Measurements from ENCODE around the gene APAF1. TPM values are rescaled to one million over a fixed set of nuclear protein-coding genes. Genes with fewer than 3 reads are reported as not detected.
"Not testable (repeated sequence)": the region's sequence is repeated elsewhere in the genome, so short reads cannot be mapped to it uniquely, and the experiment has no call there.

The APAF1 gene, protein sequence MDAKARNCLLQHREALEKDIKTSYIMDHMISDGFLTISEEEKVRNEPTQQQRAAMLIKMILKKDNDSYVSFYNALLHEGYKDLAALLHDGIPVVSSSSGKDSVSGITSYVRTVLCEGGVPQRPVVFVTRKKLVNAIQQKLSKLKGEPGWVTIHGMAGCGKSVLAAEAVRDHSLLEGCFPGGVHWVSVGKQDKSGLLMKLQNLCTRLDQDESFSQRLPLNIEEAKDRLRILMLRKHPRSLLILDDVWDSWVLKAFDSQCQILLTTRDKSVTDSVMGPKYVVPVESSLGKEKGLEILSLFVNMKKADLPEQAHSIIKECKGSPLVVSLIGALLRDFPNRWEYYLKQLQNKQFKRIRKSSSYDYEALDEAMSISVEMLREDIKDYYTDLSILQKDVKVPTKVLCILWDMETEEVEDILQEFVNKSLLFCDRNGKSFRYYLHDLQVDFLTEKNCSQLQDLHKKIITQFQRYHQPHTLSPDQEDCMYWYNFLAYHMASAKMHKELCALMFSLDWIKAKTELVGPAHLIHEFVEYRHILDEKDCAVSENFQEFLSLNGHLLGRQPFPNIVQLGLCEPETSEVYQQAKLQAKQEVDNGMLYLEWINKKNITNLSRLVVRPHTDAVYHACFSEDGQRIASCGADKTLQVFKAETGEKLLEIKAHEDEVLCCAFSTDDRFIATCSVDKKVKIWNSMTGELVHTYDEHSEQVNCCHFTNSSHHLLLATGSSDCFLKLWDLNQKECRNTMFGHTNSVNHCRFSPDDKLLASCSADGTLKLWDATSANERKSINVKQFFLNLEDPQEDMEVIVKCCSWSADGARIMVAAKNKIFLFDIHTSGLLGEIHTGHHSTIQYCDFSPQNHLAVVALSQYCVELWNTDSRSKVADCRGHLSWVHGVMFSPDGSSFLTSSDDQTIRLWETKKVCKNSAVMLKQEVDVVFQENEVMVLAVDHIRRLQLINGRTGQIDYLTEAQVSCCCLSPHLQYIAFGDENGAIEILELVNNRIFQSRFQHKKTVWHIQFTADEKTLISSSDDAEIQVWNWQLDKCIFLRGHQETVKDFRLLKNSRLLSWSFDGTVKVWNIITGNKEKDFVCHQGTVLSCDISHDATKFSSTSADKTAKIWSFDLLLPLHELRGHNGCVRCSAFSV (N-terminal part only)
- total RNA-seq (2014; rRNA removed; shearing (Covaris generic); ENCODE audit: low replicate concordance): 19.3 and 24.2 TPM in 2 replicates

DNA sequence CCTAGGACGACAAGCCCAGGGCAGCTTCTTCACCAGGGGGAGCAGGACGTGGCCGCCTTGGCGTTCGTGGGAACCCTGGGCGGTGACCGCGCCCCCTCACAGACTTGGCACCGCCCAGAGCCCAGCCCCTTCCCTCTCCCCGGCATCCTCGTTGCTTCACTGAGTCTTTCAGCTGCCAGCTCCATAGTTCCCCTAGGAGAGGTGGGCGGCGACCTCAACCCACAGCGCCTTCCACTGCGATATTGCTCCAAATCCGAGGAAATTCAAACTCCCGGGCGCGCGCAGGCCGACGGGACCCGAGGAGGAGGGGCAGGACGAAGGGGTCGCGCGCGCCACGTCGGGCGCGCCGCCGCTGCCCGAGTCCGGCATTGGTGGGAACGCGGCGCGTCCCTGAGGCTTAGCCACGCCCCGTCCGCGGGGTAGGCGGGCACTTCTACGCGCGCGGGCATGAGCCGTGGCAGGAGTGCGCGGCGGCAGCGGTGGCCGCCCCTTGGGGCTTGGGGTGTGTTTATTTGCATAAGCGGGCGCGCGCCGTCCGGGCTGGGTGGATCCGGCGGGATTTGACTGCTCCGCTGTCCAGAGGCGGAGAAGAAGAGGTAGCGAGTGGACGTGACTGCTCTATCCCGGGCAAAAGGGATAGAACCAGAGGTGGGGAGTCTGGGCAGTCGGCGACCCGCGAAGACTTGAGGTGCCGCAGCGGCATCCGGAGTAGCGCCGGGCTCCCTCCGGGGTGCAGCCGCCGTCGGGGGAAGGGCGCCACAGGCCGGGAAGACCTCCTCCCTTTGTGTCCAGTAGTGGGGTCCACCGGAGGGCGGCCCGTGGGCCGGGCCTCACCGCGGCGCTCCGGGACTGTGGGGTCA lies at the start of gene APAF1, which contains the start of gene IKBIP:
Gene APAF1 (plus strand): TSS at position 579 of the 860 bp plus-strand sequence. CDS start 3,070 bp downstream, outside the sequence.
Gene IKBIP (minus strand): TSS at position 77 of the 860 bp plus-strand sequence. CDS start 87 bp downstream, outside the sequence.
- DNase-seq: peak; percentile 97
- Histone ChIP-seq H3K27me3 (no peaks in the 10 kb centered on the region), H3K9me3 (no peaks in the 10 kb centered on the region), H3K36me3 (peaks cover 28% of the 10 kb centered on the region), H3K4me3 (peak within 1 kb of the TSS; percentile 76)

DNA sequence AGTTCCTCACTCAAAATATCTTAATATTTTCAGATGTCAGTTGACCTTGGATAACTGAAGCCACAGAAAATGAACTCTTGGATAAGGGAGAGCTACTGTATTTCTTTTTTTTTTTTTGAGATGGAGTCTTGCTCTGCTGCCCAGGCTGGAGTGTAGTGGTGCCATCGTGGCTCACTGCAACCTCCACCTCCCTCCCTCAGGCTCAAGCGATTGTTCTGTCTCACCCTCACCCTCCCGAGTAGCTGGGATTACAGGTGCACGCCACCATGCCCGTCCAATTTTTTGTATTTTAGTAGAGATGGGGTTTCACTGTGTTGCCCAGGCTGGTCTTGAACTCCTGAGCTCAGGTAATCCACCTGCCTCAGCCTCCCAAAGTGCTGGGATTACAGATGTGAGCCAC lies 47.8 kb upstream of the APAF1 start:
- not testable (repeated sequence) for H3K4me3 ChIP-seq, H3K9me3 ChIP-seq, H3K27me3 ChIP-seq, DNase-seq
- peaks cover 85% of the 10 kb centered on the region for H3K36me3 ChIP-seq

DNA sequence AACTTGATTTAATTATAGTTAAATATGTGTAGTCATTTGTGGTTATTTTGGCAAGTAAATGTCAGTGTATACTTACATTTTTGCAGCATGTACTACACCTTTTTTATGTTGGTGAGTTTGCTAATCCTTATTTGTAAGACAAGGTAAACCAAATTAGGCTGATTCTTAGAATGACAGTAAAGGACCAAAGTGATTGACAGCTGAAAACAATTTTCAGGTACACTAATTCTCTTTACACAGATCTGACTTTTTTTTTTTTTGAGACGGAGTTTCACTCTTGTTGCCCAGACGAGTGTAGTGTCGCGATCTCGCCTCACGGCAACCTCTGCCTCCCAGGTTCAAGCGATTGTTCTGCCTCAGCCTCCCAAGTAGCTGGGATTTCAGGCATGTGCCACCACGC lies 43.2 kb upstream of the APAF1 start:
- Histone ChIP-seq H3K9me3 (no peaks in the 10 kb centered on the region), H3K27me3 (no peaks in the 10 kb centered on the region), H3K36me3 (peaks cover 73% of the 10 kb centered on the region), H3K4me3 (no peak overlapping the region)
- DNase-seq: no peak

DNA sequence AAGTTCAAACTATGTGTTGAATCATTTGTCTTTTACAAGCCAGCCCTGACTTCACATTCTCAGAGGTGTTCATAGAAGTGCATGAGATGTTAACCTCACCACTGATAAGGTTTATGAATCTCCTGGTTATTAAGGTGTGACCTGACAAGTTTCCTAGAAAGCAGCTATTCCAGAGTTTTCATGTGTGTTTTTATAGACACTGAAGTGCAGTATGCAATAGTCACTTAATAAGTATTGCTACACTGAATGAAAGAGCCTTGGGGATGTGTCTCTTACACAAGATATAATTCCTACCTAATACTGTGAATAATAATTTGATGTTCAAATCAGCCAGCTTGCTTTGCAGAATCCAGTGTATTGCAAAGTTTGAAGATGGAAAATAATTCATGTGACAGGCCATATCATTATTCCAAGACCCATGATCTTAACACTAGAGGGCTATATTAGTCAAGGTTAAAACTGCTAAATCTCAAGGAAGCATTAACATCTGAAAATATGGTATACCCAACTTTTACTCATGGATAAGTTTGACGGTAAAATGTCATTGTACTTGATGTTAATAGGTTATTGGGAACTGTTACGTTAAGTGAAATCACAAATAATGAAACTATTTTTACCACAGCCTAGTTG lies 38.6 kb upstream of the APAF1 start:
- H3K4me3 ChIP-seq: no peak overlapping the region
- no peaks in the 10 kb centered on the region for H3K9me3 ChIP-seq
- no peak for DNase-seq
- H3K27me3 ChIP-seq: no peaks in the 10 kb centered on the region
- H3K36me3 ChIP-seq: peaks cover 30% of the 10 kb centered on the region

DNA sequence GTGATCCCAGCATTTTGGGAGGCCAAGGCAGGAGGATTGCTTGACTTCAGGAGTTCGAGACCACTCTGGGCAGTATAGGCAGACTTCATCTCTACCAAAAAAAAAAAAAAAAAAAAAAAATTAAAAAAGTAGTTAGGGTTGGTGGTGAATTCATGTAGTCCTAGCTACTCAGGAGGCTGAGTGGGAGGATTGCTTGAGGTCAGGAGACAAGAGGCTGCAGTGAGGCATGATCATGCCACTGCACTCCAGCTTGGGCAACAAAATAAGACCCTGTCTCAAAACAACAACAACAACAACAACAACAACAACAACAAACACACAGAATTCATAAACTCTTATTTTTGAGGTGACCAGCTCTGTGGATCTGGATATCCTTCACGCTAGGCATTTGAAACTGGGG lies 34.5 kb upstream of the APAF1 start:
- Histone ChIP-seq H3K9me3 (no peaks in the 10 kb centered on the region), H3K4me3 (no peak overlapping the region), H3K27me3 (no peaks in the 10 kb centered on the region), H3K36me3 (peaks cover 5% of the 10 kb centered on the region; the same call in 1 of the 2 replicates)
- no peak for DNase-seq

DNA sequence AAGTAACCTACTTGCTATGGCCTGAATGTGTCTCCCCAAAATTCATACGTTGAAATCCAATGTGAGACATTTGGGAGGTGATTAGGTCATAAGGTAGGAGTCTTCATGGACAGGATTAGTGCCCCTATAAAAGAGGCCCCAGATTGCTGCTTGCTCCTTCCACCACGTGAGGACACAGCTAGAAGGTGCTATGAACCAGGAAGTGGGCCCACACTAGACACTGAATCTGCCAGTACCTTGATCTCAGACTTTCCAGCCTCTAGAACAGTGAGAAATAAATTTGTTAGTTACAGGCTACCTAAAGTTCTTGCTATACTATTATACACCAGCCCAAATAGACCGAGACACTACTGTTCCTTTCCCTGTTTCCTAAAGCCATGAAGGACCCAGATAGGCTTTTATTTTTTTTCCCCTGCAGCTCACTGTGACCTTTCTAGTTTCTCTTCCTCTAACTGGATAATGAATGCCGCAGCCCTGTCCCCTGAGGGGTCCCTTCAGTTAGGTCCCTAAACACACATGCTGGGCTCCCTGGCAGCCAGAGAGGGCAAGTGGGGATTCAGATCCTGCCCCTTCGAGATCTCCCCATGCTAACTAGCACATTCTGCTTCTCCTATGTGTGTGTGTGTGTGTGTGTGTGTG lies 32.3 kb upstream of the APAF1 start:
- H3K4me3 ChIP-seq: no peak overlapping the region
- H3K27me3 ChIP-seq: no peaks in the 10 kb centered on the region
- DNase-seq: no peak
- no peaks in the 10 kb centered on the region for H3K9me3 ChIP-seq
- H3K36me3 ChIP-seq: peaks cover 5% of the 10 kb centered on the region; the same call in 1 of the 2 replicates

DNA sequence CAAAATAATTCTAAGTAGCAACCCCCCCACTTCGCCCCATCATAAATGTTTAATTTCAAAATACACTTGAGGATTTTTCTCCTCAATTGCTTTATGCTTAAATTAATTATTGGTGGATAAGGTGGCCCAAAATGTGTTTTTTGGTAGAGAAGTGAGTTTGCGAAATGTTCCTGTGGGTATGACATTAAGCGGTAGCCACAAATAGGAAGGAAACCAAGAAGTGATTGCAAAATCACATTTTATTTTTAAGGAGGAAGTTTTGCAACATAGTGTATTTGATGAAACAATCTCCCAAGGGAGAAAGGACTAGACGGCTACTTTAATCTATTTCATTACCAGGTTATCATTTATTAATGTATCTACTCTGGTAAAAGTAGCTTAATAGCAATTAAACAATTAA lies 26.1 kb upstream of the APAF1 start:
- Histone ChIP-seq H3K27me3 (no peaks in the 10 kb centered on the region), H3K4me3 (no peak overlapping the region), H3K36me3 (peaks cover 2% of the 10 kb centered on the region; the same call in 1 of the 2 replicates), H3K9me3 (no peaks in the 10 kb centered on the region)
- DNase-seq: no peak

DNA sequence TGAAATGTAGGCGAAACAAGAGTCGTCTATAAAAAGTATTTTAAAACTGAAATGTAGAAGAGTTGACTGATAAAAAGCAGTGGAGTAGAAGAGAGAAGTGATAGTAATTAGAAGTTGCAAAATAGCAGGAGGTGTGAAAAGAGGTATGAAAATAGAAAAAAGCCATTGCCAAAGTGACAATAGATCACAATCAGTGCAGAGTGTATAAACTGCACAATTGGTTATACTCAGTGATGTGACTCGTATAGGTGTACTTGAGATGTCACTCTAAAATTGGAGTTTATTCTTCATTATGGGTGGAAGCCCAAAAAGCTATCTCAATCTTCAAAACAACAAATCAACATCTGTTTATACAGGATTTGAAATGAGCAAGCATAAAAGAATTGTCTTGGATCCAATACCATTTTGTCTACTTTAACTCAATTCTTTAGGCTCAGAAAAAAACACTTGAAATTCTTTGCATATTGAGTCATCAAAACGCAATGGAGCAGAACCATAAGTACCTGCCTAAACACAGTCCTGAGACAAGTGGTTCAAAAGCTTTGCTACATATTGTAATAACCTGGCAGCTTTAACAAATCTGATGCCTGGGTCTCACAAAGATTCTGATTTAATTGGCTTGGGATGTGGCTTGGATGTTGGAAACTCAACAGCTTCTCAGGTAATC lies 9.3 kb upstream of the APAF1 start:
- no peak overlapping the region for H3K4me3 ChIP-seq
- peaks cover 24% of the 10 kb centered on the region for H3K36me3 ChIP-seq
- no peaks in the 10 kb centered on the region for H3K27me3 ChIP-seq
- DNase-seq: no peak
- no peaks in the 10 kb centered on the region for H3K9me3 ChIP-seq

DNA sequence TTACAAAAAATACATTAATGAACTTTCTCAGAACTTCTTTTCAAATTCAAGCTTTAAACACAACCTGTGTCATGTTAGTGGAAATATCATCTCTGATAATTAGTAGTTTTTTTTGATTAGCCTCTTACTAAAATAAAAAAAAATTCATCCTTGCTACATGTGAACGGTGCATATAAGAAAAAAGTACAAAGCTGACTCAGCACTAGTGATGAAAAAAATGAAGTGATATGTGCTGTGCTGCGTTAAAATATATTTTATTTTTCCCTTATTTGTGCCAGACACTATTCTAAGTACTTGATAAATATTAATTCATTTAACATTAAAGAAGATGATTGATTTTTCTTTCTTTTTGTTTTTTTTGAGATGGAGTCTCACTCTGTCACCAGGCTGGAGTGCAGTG lies 8.0 kb upstream of the APAF1 start:
- Histone ChIP-seq H3K27me3 (no peaks in the 10 kb centered on the region), H3K9me3 (no peaks in the 10 kb centered on the region), H3K4me3 (no peak overlapping the region), H3K36me3 (peaks cover 23% of the 10 kb centered on the region)
- DNase-seq: no peak

DNA sequence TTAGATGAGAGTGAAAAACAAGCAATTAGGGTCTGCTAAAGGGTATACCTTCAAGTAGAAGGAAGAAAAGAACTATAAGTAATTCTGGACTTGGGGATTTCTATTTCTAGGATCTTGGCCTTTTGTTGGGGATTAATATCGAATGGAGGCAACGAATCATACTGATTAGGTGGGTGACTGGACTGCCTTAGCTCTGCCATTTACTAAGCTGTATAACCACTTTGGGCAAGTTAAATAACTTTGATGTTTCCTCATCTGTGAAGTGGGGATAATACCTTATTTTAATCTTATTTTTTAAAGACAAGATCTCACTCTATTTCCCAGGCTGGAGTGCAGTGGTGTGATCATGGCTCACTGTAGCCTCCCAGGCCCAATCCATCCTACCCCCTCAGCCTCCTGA lies 7.1 kb upstream of the APAF1 start:
- DNase-seq: no peak
- Histone ChIP-seq H3K27me3 (no peaks in the 10 kb centered on the region), H3K9me3 (no peaks in the 10 kb centered on the region), H3K4me3 (no peak overlapping the region), H3K36me3 (peaks cover 16% of the 10 kb centered on the region)

DNA sequence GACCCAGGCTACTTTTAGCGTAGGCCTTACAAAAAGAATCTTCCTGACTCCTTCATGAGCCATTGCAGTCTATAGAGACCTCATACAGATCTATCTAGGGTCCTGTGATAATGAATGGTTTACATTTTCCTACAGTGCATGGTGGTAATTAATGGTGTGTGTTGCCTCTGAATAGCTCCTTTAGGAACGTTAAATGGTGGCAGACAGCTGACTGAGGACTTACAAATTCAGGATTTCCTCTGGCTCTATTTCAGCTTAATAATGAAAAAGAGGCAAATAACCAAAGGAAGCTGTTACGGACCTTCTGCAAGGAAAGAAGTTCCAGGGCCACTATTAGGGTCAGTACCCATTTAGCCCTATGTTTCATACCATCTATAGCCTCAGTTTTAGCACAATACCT lies 5.6 kb upstream of the APAF1 start:
- Histone ChIP-seq H3K27me3 (no peaks in the 10 kb centered on the region), H3K4me3 (no peak overlapping the region), H3K36me3 (peaks cover 8% of the 10 kb centered on the region), H3K9me3 (no peaks in the 10 kb centered on the region)
- no peak for DNase-seq

DNA sequence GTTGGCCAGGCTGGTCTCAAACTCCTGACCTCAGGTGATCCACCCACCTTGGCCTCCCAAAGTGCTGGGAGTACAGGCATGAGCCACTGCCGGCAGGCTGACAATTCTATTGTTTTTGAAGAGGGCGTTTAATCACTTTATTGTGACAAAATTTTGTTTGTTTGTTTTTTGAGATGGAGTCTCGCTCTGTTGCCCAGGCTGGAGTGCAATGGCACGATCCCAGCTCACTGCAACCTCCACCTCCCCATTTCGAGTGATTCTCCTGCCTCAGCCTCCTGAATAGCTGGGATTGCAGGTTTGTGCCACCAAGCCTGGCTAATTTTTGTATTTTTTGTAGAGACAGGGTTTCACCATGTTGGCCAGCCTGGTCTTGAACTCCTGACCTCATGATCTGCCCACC lies 2.3 kb upstream of the APAF1 start:
- H3K36me3 ChIP-seq, DNase-seq, H3K9me3 ChIP-seq, H3K27me3 ChIP-seq: not testable (repeated sequence)
- peak overlapping the region; percentile 76 for H3K4me3 ChIP-seq

DNA sequence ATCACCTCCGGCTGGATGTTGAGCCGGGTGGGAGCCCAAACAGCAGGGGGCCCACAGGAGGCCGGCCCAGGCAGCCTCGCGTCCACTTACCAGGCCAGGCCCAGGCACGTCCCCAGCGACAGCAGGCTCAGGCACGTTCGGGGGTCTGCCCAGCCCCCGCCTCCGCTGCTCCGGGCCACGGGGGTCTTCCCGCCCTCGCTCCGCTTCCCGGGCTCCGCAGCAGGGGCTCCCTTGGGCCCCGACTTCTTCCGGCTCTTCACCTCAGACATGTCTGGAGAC lies 718 bp upstream of the APAF1 start:
- Histone ChIP-seq H3K36me3 (peaks cover 23% of the 10 kb centered on the region), H3K4me3 (peak overlapping the region; percentile 76), H3K27me3 (no peaks in the 10 kb centered on the region), H3K9me3 (no peaks in the 10 kb centered on the region)
- peak; percentile 68 for DNase-seq

DNA sequence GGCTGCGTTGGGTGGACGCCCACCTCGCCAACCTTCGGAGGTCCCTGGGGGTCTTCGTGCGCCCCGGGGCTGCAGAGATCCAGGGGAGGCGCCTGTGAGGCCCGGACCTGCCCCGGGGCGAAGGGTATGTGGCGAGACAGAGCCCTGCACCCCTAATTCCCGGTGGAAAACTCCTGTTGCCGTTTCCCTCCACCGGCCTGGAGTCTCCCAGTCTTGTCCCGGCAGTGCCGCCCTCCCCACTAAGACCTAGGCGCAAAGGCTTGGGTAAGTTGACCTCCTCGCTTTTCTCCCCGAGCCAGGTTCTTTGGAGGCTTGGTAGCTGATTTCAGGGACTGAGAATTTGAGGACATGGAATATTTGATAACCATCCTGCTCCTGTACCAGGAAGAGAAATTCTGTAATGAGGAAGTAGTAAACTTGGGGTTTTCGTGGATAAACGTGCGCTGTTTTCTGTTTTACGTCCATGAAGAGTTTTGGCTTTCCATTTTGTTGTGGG lies 530 bp downstream of the APAF1 start:
- peak; percentile 28 for DNase-seq
- H3K4me3 ChIP-seq: peak overlapping the region; percentile 76
- peaks cover 31% of the 10 kb centered on the region for H3K36me3 ChIP-seq
- H3K27me3 ChIP-seq: no peaks in the 10 kb centered on the region
- H3K9me3 ChIP-seq: no peaks in the 10 kb centered on the region

All from MG63 (cell line).